T-helper 2 cell treated with Interferon-gamma antibody and Interleukin-4, amounts not matched to agents 100 ng/mL and 5 ng/mL, for 36 hours (primary cell): Measurements from ENCODE around the gene TRIO. TPM values are rescaled to one million over a fixed set of nuclear protein-coding genes. Genes with fewer than 3 reads are reported as not detected.

Experiments
- intact Hi-C: fragments of 100-400 bp; cut with micrococcal nuclease; formaldehyde crosslinking; loops from one replicate; pipeline ENCODE4 v1.15.1; 2023
- total RNA-seq: library from RNA; stranded (reverse); gene quantifications from 2 replicates; pipeline ENCODE4 v1.2.3, GENCODE V29; 2022

Gene TRIO
- total RNA-seq, 1 donor from 2014 or later = 17.2 TPM

- intact Hi-C loops = no loop called here
Measured at GRCh38 chr5:14460844-14461398, 317.8 kb downstream of the TRIO start.

- intact Hi-C loops = no loop called here
Measured at GRCh38 chr5:14462681-14463080, 319.5 kb downstream of the TRIO start.

- intact Hi-C loops = no loop called here
Measured at GRCh38 chr5:14463629-14464028, 320.5 kb downstream of the TRIO start.

DNA sequence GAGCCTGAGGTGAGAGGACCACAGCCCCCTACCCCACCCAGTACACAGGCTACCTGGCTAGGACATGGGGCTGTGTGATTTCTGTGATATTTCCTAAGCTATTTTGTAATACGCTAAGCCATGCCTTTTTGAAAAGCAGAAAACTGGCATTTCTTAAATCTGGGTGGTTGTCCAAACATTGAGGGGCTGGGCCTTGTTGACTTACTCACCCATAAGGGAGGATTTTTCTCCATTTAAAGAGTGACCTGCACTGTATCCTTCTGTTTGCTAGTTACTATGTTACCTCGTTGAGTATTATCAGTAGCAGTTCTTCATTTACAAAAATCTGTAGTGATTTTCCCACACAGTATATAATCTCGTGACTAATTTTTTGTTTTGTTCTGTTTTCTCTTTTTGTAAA, 321.0 kb downstream of the TRIO start:
- intact Hi-C loops = no loop called here

DNA sequence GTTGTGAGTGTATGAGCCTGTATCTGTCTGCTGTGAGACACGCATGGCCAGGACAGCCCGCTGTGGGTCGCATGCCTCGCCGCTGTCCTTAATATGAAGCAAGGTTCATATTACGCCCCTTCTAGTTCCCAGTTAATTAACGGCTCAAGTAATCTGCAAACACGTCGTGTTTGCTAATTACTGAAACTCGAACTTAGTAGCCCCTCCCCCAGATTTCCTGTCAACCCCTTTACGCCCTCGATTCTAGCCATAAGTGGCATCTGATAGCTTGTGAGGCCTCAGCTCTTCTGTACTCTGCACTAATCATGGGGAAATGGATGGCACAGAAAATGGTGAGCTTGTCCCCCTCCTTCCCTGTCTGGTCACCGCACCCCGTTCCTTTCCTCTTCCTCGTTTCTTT, 321.5 kb downstream of the TRIO start:
- intact Hi-C loops = no loop called here

DNA sequence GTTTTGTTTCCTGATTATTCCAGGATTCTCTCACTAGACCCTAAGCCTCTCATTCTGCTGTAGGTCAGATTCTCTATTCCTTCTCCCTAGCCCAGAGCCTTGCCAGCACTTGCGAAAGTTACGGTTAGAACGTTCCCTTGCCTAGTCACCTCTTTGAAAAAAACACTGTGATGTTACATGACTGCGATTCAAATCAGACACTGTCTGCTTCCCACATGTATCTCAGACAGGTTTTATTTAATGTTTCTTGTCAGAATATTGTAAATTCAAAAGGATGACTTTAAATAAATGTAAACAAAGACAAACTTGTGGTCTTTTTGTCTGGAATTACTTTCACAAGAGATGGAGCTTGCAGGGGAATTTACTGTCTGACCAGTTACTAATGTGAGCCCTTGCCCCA, 322.0 kb downstream of the TRIO start:
- intact Hi-C loops = no loop called here

- intact Hi-C loops = no loop called here
Measured at GRCh38 chr5:14465776-14466175, 322.6 kb downstream of the TRIO start.

GRCh38 chr5:14467251-14467650, 324.1 kb downstream of the TRIO start:
- intact Hi-C loops = no loop called here

GRCh38 chr5:14467886-14468285, 324.7 kb downstream of the TRIO start:
- intact Hi-C loops = no loop called here

DNA sequence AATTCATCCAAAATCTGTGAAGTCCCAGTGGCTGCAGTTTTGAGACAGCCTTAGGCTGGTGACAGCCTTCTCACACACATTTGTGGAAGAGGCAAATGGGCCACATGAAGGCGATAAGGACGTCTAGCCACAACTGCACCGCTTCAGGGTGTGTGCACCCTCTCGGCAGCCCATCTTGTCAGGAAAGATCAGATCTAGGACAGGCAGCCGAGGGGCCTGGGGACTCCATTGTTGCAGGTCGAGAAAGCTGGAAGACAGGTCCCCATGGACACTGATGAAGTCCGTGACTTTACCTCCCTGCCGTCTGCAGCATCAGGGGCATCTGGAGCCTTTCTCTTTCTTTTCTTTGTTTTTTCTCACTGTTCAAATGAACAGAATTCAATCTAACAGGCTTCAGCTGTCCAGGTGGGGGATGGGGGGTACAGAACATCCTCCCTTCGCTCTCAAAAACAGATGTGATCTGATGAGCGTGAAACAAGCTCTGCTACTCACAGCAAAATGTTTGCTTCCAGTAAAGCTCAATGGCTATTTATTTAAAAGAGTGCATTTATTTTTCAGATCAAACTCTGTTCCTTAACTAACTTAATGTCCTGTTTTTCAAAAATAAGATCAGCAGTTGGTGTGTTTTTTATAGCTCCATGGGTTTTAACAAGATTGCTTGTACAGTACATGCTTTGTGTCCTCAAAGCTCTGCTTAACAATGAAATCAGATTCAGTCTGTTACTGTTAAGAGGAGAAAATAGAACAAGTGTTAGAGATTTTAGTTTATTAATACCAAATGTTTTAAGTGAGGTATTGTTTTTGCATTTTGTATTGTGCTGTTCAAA, 326.6 kb downstream of the TRIO start:
- intact Hi-C loops = no loop called here

DNA sequence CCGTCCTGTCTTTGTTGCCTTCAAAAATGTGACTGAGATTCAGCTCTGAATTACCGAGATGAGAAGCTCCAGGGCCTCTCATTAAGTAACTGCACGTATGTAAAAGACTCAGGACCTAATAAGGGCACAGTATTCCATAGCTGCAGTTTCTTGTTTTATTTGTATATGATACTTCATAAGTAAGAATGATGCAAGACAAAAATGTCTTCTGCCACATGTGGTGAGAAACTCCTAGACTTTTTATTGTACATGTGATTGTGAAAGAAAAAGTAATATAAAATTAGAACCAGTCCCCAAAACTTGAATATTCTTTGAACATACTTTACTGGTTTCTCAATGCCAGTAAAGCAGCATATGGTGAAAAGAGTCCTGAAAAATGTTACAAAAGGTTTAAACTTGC, 328.4 kb downstream of the TRIO start:
- intact Hi-C loops = no loop called here

DNA sequence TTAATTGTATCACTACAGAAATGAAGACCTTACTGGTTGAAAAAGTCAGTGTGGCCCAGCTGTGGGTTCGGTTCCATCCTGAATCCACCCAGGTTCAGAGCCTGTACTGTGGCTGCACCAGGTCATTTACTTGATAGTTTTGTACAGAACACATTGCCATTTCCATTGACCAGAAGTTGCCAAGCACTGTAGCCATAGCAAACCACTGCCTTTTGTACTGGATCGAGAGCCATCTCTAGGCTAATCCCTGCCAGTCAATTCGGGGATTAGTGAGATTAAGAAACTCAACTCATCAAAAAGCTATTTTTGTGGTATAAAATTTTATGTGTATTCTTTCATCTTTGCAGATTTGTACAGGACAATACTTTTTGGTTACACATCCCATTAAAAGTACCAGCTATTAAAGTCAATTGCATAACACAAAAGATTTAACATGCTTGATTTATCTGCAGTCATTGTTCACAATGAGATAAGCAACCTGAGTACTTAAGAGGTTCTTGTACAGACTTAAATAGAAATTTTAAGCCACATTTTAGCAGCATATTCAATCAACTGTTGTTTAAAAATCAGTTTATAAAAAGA, 329.9 kb downstream of the TRIO start:
- intact Hi-C loops = no loop called here

GRCh38 chr5:14475045-14475444, 331.9 kb downstream of the TRIO start:
- intact Hi-C loops = no loop called here

DNA sequence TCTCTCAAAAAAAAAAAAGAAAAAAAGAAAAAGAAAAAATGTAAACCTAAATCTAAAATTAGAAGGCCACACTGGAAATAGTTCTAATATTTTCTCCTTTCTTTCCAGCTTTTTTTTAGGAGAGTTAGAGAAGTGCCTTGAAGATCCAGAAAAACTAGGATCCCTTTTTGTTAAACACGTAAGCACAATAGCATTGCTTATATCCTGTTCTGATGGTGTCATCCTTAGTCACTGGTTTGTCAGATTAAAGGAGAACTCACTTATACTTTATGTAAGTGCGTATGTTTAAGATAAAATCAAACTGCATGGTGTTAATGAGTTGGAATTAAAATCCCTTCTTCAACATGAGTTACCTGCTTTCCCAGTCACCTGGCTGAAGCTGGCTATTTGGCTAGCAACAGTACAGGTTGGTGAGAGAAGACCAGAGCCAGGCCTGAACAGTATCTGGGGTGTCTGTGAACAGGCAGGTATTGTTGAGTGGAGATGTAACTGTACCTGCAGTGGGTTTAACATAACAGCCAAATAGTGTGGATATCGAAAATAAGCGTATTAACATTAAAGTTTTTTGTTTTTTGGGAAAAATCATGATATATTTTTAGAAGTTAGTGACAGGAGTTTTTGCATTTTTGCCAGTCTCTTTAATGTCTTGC, 333.8 kb downstream of the TRIO start:
- intact Hi-C loops = no loop called here

DNA sequence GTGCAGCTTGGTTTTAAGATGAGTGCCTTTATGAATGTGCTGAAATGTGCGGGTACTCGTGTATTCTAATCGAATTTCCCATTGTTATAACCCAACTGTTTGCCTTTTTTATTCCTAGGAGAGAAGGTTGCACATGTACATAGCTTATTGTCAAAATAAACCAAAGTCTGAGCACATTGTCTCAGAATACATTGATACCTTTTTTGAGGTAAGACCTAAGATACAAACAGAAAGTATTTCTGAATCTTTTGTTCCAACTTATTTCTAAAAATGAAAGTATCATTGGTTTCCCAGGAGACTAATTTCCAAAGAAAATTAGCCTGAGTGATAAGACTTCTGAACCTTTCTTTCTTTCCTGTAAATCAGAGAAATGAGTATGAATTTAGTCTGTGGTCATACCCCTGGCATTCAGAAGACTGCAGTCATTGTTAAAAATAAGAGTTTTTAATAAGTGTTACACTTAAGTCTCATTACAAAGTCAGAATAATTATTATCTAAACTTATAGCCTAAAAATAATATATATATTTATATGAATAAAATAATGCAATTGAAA, 336.1 kb downstream of the TRIO start:
- intact Hi-C loops = no loop called here

DNA sequence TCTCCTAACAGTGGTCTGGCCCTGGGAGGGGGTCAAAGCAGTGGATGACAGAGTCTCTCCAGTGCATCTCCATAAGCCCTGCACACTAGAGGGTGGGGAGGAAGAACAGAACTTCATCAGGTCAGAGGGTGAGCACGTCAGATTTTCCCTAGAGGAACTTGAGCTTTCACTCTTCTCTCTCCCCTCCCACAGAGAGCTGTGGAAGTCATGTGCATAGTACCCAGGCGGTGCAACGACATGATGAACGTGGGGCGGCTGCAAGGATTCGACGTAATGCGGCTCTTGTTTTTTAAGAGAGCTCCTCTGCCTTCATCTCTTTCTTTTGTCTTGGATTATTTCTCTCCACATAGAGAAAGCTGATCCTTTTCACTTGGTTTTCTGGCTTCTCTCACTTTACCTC, 338.2 kb downstream of the TRIO start:
- intact Hi-C loops = no loop called here

DNA sequence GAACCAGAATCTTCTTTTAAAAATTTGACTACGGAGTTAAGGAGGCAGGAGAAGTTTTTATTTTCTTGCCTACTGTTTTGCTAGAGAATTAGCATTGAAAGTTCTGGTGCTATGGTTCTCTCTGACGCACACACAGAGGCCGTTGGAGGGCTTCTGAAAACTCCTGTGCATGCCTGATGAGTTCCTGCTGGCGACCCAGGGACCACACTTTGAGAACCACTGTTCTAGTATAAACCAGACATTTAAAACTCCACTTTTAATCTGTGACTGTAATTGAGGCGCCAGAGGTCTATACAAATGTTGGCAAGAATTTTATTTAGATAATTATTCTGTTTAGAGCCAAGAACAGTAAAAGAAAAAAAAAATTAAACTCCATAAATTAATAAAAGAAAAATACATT, 338.9 kb downstream of the TRIO start:
- intact Hi-C loops = no loop called here

- intact Hi-C loops = no loop called here
Measured at GRCh38 chr5:14483504-14484157, 340.5 kb downstream of the TRIO start.

- intact Hi-C loops = no loop called here
Measured at GRCh38 chr5:14486486-14486885, 343.3 kb downstream of the TRIO start.

DNA sequence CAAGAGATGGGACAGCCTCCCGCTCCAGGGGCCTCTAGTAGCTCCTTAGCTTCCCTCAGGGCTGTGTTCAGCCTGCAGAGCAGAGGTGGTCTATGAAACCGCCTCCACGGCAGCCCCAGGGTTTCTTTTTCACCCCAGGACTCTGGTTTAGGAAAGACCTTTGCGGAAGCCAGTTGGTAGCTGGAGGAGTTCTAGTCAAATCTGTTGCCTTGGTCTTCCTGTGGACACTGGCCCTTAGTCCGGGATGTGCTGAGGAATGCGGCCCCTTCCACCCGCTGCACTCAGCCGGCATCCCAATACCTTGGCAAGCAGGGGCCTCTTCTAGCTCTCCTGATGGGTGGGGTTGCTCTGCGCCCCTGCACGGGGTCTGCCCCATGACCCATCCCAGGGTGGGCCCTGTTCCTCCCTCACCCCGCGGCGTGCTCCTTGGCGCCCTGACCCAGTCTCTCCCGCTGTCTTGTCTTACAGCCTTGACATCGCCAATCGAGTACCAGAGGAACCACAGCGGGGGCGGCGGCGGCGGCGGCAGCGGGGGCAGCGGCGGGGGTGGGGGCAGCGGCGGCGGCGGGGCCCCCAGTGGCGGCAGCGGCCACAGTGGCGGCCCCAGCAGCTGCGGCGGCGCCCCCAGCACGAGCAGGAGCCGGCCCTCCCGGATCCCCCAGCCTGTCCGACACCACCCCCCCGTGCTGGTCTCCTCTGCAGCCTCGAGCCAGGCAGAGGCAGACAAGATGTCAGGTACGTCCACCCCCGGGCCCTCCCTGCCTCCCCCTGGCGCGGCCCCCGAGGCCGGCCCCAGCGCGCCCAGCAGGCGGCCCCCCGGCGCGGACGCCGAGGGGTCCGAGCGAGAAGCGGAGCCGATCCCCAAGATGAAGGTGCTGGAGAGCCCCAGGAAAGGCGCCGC, 344.1 kb downstream of the TRIO start:
- intact Hi-C loops = no loop called here
